Measurements from ENCODE around the gene CDH4.

The CDH4 gene

GRCh38 chr20:61537239-61538182, 285.4 kb downstream of the CDH4 start:
- no peak for DNase-seq (ENCODE audit: low read depth)

GRCh38 chr20:61538183-61538942, 286.3 kb downstream of the CDH4 start:
- DNase-seq (ENCODE audit: low read depth): no peak

- DNase-seq (ENCODE audit: low read depth): no peak
These were observed 286.8 kb downstream of the CDH4 start for GRCh38 chr20:61538943-61539265.

- DNase-seq (ENCODE audit: low read depth): no peak
These were observed 287.8 kb downstream of the CDH4 start for GRCh38 chr20:61539706-61540360.

- DNase-seq (ENCODE audit: low read depth): no peak
These were observed 289.5 kb downstream of the CDH4 start for GRCh38 chr20:61541537-61541936.

GRCh38 chr20:61543086-61543485, 291.0 kb downstream of the CDH4 start:
- DNase-seq (ENCODE audit: low read depth): no peak

- no peak for DNase-seq (ENCODE audit: low read depth)
These were observed 292.1 kb downstream of the CDH4 start for GRCh38 chr20:61543931-61544745.

- DNase-seq (ENCODE audit: low read depth): no peak
These were observed 293.1 kb downstream of the CDH4 start for GRCh38 chr20:61544910-61545889.

GRCh38 chr20:61546641-61547040, 294.6 kb downstream of the CDH4 start:
- no peak for DNase-seq (ENCODE audit: low read depth)

- DNase-seq (ENCODE audit: low read depth): no peak
These were observed 296.0 kb downstream of the CDH4 start for GRCh38 chr20:61548069-61548468.

- no peak for DNase-seq (ENCODE audit: low read depth)
These were observed 297.8 kb downstream of the CDH4 start for GRCh38 chr20:61549865-61550264.

- no peak for DNase-seq (ENCODE audit: low read depth)
These were observed 299.3 kb downstream of the CDH4 start for GRCh38 chr20:61551401-61551800.

- DNase-seq (ENCODE audit: low read depth): no peak
These were observed 302.6 kb downstream of the CDH4 start for GRCh38 chr20:61554617-61555016.

- peak; percentile 56 for DNase-seq (ENCODE audit: low read depth)
These were observed 303.5 kb downstream of the CDH4 start for GRCh38 chr20:61555566-61555965.

- DNase-seq (ENCODE audit: low read depth): peak; percentile 95
These were observed 304.1 kb downstream of the CDH4 start for GRCh38 chr20:61556111-61556510.

GRCh38 chr20:61556673-61557072, 304.6 kb downstream of the CDH4 start:
- DNase-seq (ENCODE audit: low read depth): no peak

GRCh38 chr20:61557621-61558020, 305.6 kb downstream of the CDH4 start:
- no peak for DNase-seq (ENCODE audit: low read depth)

GRCh38 chr20:61558726-61559125, 306.7 kb downstream of the CDH4 start:
- DNase-seq (ENCODE audit: low read depth): peak; percentile 52

GRCh38 chr20:61559706-61560315, 307.8 kb downstream of the CDH4 start:
- no peak for DNase-seq (ENCODE audit: low read depth)

GRCh38 chr20:61560361-61560853, 308.3 kb downstream of the CDH4 start:
- peak; percentile 65 for DNase-seq (ENCODE audit: low read depth)

Measured in EH (cell line).